Measurements from ENCODE around the gene RTL9.
A peak's percentile ranks its signal among the peaks of the same experiment; 100 is the strongest.

Gene RTL9

GRCh38 chrX:110406822-110407221 lies 48.2 kb downstream of the RTL9 start:
- TF ChIP-seq, protein P1, sequence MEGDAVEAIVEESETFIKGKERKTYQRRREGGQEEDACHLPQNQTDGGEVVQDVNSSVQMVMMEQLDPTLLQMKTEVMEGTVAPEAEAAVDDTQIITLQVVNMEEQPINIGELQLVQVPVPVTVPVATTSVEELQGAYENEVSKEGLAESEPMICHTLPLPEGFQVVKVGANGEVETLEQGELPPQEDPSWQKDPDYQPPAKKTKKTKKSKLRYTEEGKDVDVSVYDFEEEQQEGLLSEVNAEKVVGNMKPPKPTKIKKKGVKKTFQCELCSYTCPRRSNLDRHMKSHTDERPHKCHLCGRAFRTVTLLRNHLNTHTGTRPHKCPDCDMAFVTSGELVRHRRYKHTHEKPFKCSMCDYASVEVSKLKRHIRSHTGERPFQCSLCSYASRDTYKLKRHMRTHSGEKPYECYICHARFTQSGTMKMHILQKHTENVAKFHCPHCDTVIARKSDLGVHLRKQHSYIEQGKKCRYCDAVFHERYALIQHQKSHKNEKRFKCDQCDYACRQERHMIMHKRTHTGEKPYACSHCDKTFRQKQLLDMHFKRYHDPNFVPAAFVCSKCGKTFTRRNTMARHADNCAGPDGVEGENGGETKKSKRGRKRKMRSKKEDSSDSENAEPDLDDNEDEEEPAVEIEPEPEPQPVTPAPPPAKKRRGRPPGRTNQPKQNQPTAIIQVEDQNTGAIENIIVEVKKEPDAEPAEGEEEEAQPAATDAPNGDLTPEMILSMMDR (IDR thresholded peaks at IDR 0.05; ENCODE audit: extremely low read depth, missing control alignments), result no peak
- no peak for DNase-seq (ENCODE audit: low spot score)

DNA sequence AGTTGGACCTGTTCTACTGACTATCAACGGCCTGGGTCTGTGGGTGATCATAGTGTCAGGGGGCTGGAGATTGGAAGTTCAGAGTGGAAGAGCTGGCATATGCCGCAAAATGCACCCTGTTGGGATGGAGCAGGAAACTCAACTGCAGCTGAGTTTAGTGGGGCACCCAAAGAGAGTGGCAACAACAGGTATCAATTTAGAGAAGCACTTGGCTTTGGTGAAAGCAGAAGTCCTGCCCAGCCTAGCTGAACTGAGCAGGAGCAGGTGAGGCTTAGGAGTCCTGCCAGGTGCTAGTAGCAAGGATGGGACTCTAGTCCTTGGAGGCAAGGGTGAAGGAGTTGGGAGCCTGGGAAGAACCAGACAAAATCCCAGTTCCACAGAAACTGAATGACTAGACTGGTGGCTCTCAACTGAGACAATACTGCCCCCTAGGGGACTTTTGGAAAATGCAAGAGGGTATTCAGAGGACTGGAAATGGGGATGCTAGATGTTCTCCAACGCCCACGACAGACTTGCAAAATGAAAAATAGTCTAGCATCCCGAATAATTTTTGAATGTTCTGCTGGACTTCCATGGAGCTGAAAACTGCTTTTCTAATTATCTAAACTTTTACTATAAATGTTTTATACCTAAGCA lies 49.4 kb downstream of the RTL9 start:
- TF ChIP-seq, protein P1 (IDR thresholded peaks at IDR 0.05; ENCODE audit: extremely low read depth, missing control alignments), result peak; percentile 32
- peak; percentile 41 for DNase-seq (ENCODE audit: low spot score)
